Epithelial cell of proximal tubule (primary cell): ENCODE data around the gene KCNK4. TPM values are rescaled to one million over a fixed set of nuclear protein-coding genes. Genes with fewer than 3 reads are reported as not detected.

Experiments used
- DNase-seq: peaks from one replicate; pipeline ENCODE4 v3.0.0-alpha.2; 2011; ENCODE audit warnings: low read depth
- H3K4me3 ChIP-seq: 2 replicates; pipeline ENCODE4 v1.5.1; 2011; ENCODE audit warnings: low read depth, mild to moderate bottlenecking, low read length
- total RNA-seq: library from RNA; depleted of rRNA; stranded (reverse); fragments of >200 nt; gene quantifications from 2 replicates; pipeline ENCODE4 v1.2.3, GENCODE V29; 2015
- TF ChIP-seq, protein P1 (sequence below): conservative IDR thresholded peaks from 2 replicates; pipeline ENCODE4 v1.5.1; 2012; ENCODE audit warnings: low read depth, mild to moderate bottlenecking, low read length

KCNK4 gene
- total RNA-seq, 1 donor from 2014 or later: not detected

DNA sequence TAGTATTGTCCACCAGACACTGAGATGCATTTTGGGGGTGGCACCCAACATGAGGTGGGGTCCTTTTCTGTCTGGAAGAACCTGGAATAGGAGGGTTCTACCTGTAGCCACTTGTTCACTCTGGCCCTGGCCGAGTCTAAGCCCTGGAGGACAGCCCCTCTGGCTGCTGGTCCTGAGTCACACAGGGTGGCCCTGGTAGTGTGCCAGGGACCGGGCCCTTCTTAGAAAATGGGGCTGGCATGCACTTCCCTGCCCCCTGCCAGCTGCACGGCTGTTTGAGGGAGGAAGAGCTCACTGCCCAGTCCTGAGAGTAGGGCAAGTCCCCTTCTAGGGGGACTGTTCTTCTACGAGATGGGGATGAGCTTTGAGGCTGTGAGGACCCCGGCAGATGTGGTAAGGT is 37.6 kb upstream of the KCNK4 start:
- no peak overlapping the region for H3K4me3 ChIP-seq

DNA sequence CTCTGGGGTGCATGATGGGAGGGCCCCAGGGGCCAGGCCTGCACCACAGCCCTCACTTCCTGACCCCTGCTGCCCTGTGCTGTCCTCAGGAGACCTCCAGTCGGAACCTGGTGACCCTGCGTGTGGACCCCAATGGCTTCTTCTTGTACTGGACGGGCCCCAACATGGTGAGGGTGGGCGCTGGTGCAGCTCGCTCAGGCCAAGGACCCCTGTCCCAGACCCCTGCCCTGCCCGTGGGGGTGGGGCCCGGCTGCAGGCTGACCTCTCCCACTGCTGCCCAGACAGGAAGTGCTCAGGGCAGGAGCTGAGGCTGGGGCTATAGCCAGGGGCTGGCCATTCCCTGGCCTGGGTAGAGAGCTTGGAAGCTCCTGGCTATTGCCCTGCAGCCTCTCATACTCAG is 36.8 kb upstream of the KCNK4 start:
- DNase-seq: no peak
- TF ChIP-seq, protein P1, sequence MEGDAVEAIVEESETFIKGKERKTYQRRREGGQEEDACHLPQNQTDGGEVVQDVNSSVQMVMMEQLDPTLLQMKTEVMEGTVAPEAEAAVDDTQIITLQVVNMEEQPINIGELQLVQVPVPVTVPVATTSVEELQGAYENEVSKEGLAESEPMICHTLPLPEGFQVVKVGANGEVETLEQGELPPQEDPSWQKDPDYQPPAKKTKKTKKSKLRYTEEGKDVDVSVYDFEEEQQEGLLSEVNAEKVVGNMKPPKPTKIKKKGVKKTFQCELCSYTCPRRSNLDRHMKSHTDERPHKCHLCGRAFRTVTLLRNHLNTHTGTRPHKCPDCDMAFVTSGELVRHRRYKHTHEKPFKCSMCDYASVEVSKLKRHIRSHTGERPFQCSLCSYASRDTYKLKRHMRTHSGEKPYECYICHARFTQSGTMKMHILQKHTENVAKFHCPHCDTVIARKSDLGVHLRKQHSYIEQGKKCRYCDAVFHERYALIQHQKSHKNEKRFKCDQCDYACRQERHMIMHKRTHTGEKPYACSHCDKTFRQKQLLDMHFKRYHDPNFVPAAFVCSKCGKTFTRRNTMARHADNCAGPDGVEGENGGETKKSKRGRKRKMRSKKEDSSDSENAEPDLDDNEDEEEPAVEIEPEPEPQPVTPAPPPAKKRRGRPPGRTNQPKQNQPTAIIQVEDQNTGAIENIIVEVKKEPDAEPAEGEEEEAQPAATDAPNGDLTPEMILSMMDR: no peak
- no peak overlapping the region for H3K4me3 ChIP-seq

More for the DNA sequence above, 37.6 kb upstream of the KCNK4 start:
- DNase-seq: no peak
- TF ChIP-seq, protein P1: no peak

DNA sequence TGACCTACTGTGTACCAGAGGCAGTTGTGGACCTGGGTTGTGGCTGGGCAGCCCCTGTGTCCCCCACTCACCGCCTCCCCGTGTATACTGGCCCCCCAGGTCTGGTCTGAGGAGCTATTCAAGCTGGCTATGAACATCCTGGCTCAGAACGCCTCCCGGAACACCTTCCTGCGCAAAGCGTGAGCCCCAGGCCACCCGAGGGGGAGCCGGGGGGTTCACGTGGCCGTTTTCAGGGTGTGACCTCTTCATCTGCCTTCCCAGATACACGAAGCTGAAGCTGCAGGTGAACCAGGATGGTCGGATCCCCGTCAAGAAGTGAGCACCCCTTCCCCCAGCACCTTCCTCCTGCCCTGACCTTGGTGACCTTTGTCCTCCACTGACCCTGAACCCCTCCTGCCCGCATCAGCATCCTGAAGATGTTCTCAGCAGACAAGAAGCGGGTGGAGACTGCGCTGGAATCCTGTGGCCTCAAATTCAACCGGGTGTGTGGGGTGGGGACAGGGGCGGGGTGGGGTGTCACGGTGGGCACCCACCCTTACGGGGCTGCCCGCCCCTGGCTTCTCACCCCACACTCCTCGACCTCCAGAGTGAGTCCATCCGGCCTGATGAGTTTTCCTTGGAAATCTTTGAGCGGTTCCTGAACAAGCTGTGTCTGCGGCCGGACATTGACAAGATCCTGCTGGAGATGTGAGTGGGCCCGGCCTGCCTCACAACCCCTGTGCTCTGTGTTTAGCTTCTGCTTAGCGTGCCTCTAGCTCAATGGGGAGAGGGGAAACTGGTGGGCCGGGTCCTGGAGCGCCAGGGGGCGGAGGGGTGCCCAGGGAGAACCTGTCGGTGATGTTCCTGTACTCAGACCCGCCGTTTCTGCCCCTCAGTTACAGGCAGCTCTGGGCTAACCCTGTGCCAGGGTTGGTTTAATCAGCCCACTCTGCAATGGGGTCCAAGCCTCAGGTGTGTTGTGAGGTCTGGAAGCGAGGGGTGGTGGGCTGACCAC is 35.7 kb upstream of the KCNK4 start:
- no peak overlapping the region for H3K4me3 ChIP-seq
- TF ChIP-seq, protein P1: no peak
- no peak for DNase-seq

DNA sequence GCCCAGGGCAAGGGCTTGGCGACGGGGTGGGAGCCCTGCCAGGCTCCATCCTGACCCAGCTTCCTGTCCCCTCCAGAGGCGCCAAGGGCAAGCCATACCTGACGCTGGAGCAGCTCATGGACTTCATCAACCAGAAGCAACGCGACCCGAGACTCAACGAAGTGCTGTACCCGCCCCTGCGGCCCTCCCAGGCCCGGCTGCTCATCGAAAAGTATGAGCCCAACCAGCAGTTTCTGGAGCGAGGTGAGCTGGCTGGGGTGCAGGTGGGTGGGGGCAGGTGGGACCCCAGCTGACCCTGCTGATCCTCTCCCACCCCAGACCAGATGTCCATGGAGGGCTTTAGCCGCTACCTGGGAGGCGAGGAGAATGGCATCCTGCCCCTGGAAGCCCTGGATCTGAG is 34.8 kb upstream of the KCNK4 start:
- DNase-seq: no peak
- TF ChIP-seq, protein P1: no peak
- no peak overlapping the region for H3K4me3 ChIP-seq

DNA sequence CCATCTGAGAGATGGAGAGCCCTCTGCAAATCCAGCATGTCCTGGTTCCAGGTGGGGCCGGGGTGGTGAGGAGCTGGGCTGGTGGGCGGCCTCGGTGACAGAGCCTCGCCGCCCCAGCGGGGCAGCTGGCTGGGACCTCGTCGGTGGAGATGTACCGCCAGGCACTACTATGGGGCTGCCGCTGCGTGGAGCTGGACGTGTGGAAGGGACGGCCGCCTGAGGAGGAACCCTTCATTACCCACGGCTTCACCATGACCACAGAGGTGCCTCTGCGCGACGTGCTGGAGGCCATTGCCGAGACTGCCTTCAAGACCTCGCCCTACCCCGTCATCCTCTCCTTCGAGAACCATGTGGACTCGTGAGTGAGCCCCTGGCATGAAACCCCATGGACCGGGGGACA is 32.7 kb upstream of the KCNK4 start:
- TF ChIP-seq, protein P1: no peak
- no peak for DNase-seq
- no peak overlapping the region for H3K4me3 ChIP-seq

DNA sequence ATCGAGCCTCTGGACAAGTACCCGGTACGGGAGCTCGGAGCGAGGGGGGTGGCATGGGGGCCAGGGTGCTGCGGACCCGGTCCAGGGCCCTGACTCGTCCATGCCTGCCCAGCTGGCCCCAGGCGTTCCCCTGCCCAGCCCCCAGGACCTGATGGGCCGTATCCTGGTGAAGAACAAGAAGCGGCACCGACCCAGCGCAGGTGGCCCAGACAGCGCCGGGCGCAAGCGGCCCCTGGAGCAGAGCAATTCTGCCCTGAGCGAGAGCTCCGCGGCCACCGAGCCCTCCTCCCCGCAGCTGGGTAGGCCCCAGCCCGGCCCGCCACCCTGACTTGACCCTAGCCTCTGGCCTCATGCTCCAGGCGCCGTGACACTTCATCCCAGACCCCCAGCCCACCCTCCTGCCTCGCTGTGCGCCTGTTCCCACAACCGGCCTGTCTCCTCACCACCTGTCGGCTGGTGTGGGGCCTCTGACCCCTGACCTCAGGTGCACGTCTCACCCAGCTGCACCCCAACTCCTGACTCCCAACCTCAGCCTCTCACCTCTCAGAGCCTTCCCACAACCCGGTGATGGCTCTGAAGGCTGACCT is 32.1 kb upstream of the KCNK4 start:
- no peak overlapping the region for H3K4me3 ChIP-seq
- DNase-seq: no peak
- TF ChIP-seq, protein P1: no peak
